ENCODE measurements around the gene FAM169A. TPM values are rescaled to one million over a fixed set of nuclear protein-coding genes. Genes with fewer than 3 reads are reported as not detected.
A peak's percentile ranks its signal among the peaks of the same experiment; 100 is the strongest.

Gene FAM169A
- total and polyA plus RNA-seq, 2 donors (not counting 1 experiment from before 2014, with no cell fraction given): 2.1 to 9.4 TPM

DNA sequence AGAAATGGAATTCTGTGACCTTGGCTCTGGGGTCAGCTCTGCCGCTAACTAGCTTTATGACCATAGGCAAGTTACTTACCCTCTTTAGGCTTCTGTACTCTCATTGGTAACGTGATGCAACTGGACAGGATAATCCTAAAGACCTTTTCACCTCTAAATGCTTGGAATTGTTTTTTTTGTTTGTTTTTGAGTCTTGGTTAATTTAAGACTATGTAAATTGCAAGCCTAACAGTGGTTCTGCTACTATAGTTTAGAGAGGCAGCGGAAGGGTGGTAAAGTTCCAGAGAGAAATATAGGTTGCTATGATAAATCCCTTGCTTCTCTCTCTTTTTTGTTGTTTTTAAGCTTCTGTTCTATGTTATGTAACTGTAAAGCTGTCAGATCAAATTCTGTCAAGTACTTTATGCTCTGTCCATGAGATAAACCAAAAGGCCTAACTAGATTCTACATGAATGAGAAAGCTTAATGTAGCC is 17.6 kb downstream of the FAM169A start:
- no peak overlapping the region for H3K4me2 ChIP-seq (replicated peaks; ENCODE audit: low read depth, low read length, poor library complexity, severe bottlenecking)
- TF ChIP-seq, protein P1, sequence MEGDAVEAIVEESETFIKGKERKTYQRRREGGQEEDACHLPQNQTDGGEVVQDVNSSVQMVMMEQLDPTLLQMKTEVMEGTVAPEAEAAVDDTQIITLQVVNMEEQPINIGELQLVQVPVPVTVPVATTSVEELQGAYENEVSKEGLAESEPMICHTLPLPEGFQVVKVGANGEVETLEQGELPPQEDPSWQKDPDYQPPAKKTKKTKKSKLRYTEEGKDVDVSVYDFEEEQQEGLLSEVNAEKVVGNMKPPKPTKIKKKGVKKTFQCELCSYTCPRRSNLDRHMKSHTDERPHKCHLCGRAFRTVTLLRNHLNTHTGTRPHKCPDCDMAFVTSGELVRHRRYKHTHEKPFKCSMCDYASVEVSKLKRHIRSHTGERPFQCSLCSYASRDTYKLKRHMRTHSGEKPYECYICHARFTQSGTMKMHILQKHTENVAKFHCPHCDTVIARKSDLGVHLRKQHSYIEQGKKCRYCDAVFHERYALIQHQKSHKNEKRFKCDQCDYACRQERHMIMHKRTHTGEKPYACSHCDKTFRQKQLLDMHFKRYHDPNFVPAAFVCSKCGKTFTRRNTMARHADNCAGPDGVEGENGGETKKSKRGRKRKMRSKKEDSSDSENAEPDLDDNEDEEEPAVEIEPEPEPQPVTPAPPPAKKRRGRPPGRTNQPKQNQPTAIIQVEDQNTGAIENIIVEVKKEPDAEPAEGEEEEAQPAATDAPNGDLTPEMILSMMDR (IDR thresholded peaks at IDR 0.05): no peak
- no peak for TF ChIP-seq EZH2 (IDR thresholded peaks at IDR 0.05; ENCODE audit: borderline replicate concordance, insufficient read depth, low read depth, low read length, poor library complexity, severe bottlenecking)
- H3K79me2 ChIP-seq (ENCODE audit: control insufficient read depth, insufficient read depth, low read length): peaks cover 14% of the 10 kb centered on the region
- ChIA-PET CTCF (no interaction called here), POLR2A (no interaction called here)
- intact Hi-C loops (cut with micrococcal nuclease): no loop called here
- no peak for ATAC-seq (ENCODE audit: low read depth)
- WGBS (ENCODE audit: insufficient coverage): 100% methylated on average over 2 of the region's 3 CpGs
- Mint-ChIP-seq H3K9me3 (ENCODE audit: insufficient read depth) (no peaks in the 10 kb centered on the region), H3K27ac (no peak overlapping the region), H3K27me3 (no peaks in the 10 kb centered on the region), H3K4me1 (peaks cover 33% of the 10 kb centered on the region), H3K4me3 (no peak overlapping the region)
- H3K9ac ChIP-seq (ENCODE audit: low read length): no peak overlapping the region
- no peak overlapping the region for H3K4me3 ChIP-seq (ENCODE audit: control extremely low read depth in 1 of 5, extremely low read depth in 1 of 5, insufficient read depth in 1 of 5, low read depth in 2 of 5, low read length in 4 of 5)
- H3K27ac ChIP-seq (ENCODE audit: low read length in 2 of 2): no peak overlapping the region
- no peaks in the 10 kb centered on the region for H3K27me3 ChIP-seq (replicated peaks in 1 of 4; ENCODE audit: control extremely low read depth in 1 of 4, control insufficient read depth in 3 of 4, insufficient read depth in 4 of 4, low read length in 3 of 4)
- H3K9me3 ChIP-seq (ENCODE audit: control extremely low read depth in 1 of 3, control insufficient read depth in 2 of 3, insufficient read depth in 1 of 3, low read length in 2 of 3): no peaks in the 10 kb centered on the region
- H3K36me3 ChIP-seq (replicated peaks in 1 of 2; ENCODE audit: control extremely low read depth in 1 of 2, control insufficient read depth in 1 of 2, extremely low read depth in 1 of 2, insufficient read depth in 2 of 2, low read length in 1 of 2): no peaks in the 10 kb centered on the region
- no peak overlapping the region for H2AFZ ChIP-seq (ENCODE audit: insufficient read depth, low read depth, low read length, poor library complexity, severe bottlenecking)
- H3K4me1 ChIP-seq (ENCODE audit: control insufficient read depth in 2 of 2, insufficient read depth in 2 of 2, low read length in 2 of 2): peaks cover 0 to 22% of the 10 kb centered on the region in 2 donors
- no peak for DNase-seq
- H4K20me1 ChIP-seq (ENCODE audit: control insufficient read depth, insufficient read depth, low read length, poor library complexity, severe bottlenecking): no peaks in the 10 kb centered on the region

- DNase-seq: peak; percentile 16
- Mint-ChIP-seq H3K4me3 (no peak overlapping the region), H3K27ac (no peak overlapping the region), H3K4me1 (peaks cover 9% of the 10 kb centered on the region), H3K9me3 (ENCODE audit: insufficient read depth) (no peaks in the 10 kb centered on the region), H3K27me3 (peaks cover 3% of the 10 kb centered on the region)
- Histone ChIP-seq H3K79me2 (ENCODE audit: control insufficient read depth, insufficient read depth, low read length) (peaks cover 3% of the 10 kb centered on the region), H3K4me3 (ENCODE audit: control extremely low read depth in 1 of 5, extremely low read depth in 1 of 5, insufficient read depth in 1 of 5, low read depth in 2 of 5, low read length in 4 of 5) (no peak overlapping the region), H4K20me1 (ENCODE audit: control insufficient read depth, insufficient read depth, low read length, poor library complexity, severe bottlenecking) (no peaks in the 10 kb centered on the region), H3K9me3 (ENCODE audit: control extremely low read depth in 1 of 3, control insufficient read depth in 2 of 3, insufficient read depth in 1 of 3, low read length in 2 of 3) (peaks cover 0 to 6% (median 4%) of the 10 kb centered on the region in 3 donors), H3K4me1 (ENCODE audit: control insufficient read depth in 2 of 2, insufficient read depth in 2 of 2, low read length in 2 of 2) (no peaks in the 10 kb centered on the region), H3K36me3 (replicated peaks in 1 of 2; ENCODE audit: control extremely low read depth in 1 of 2, control insufficient read depth in 1 of 2, extremely low read depth in 1 of 2, insufficient read depth in 2 of 2, low read length in 1 of 2) (no peaks in the 10 kb centered on the region), H3K4me2 (replicated peaks; ENCODE audit: low read depth, low read length, poor library complexity, severe bottlenecking) (no peak overlapping the region), H3K27ac (ENCODE audit: low read length in 2 of 2) (no peak overlapping the region), H3K27me3 (replicated peaks in 1 of 4; ENCODE audit: control extremely low read depth in 1 of 4, control insufficient read depth in 3 of 4, insufficient read depth in 4 of 4, low read length in 3 of 4) (no peaks in the 10 kb centered on the region), H2AFZ (ENCODE audit: insufficient read depth, low read depth, low read length, poor library complexity, severe bottlenecking) (no peak overlapping the region), H3K9ac (ENCODE audit: low read length) (no peak overlapping the region)
- ATAC-seq (ENCODE audit: low read depth): no peak
- TF ChIP-seq, protein P1 (IDR thresholded peaks at IDR 0.05): no peak
- no peak for TF ChIP-seq EZH2 (IDR thresholded peaks at IDR 0.05; ENCODE audit: borderline replicate concordance, insufficient read depth, low read depth, low read length, poor library complexity, severe bottlenecking)
- POLR2A ChIA-PET: no interaction called here
- no CpG with 5 or more reads among the region's 6 CpGs for WGBS (ENCODE audit: insufficient coverage)
- CTCF ChIA-PET: no interaction called here
- intact Hi-C loops (cut with micrococcal nuclease): no loop called here
These were observed 27.0 kb downstream of the FAM169A start for GRCh38 chr5:74839229-74839628.
